ENCODE results near the gene CYSTM1.

DNA sequence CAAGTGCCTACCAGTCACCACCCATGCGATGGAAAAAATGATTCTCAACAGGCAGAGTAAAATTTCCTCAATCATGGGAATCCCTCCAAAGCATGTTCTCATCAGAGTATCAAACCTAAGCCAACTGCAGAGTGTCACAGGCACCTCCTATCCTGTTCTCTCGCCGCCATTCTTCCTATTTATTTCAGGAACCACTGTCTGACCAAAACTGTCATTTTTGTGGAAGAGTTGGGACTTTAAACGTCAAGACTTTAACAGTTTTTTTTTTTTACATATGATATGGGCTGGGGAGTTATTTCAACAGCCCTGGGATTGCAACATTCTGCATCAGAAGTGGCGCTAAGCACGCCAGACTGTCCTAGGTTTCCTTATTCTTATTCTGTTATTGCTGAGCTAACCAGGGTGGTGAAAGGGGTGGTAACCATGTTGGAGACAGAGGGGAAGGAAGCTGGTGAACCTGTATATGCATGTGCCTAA lies 98.5 kb downstream of the CYSTM1 start:
- TF ChIP-seq, protein P1, sequence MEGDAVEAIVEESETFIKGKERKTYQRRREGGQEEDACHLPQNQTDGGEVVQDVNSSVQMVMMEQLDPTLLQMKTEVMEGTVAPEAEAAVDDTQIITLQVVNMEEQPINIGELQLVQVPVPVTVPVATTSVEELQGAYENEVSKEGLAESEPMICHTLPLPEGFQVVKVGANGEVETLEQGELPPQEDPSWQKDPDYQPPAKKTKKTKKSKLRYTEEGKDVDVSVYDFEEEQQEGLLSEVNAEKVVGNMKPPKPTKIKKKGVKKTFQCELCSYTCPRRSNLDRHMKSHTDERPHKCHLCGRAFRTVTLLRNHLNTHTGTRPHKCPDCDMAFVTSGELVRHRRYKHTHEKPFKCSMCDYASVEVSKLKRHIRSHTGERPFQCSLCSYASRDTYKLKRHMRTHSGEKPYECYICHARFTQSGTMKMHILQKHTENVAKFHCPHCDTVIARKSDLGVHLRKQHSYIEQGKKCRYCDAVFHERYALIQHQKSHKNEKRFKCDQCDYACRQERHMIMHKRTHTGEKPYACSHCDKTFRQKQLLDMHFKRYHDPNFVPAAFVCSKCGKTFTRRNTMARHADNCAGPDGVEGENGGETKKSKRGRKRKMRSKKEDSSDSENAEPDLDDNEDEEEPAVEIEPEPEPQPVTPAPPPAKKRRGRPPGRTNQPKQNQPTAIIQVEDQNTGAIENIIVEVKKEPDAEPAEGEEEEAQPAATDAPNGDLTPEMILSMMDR (IDR thresholded peaks at IDR 0.05): no peak
- TF ChIP-seq POLR2AphosphoS5 (IDR thresholded peaks at IDR 0.05): no peak
- no peak for TF ChIP-seq POLR2A (IDR thresholded peaks at IDR 0.05)
- no peak for TF ChIP-seq EP300 (IDR thresholded peaks at IDR 0.05)

Measured in suprapubic skin (tissue), 4 donors.